Measurements from ENCODE around the gene ZNF768. TPM values are rescaled to one million over a fixed set of nuclear protein-coding genes. Genes with fewer than 3 reads are reported as not detected.
A peak's percentile ranks its signal among the peaks of the same experiment; 100 is the strongest.

ZNF768 gene
- total and polyA plus RNA-seq, 2 experiments from 2014 or later = 8.3 to 43.0 TPM

- Histone ChIP-seq H3K27me3 (ENCODE audit: insufficient read depth) (no peaks in the 10 kb centered on the region), H2AFZ (no peak overlapping the region), H3K36me3 (ENCODE audit: insufficient read depth) (no peaks in the 10 kb centered on the region), H3K9me2 (ENCODE audit: insufficient read depth) (no peaks in the 10 kb centered on the region), H4K20me1 (replicated peaks; ENCODE audit: insufficient read depth) (no peaks in the 10 kb centered on the region), H3K4me1 (ENCODE audit: insufficient read depth) (peaks cover 13% of the 10 kb centered on the region), H3K79me2 (replicated peaks; ENCODE audit: insufficient read depth) (peaks cover 13% of the 10 kb centered on the region; the same call in 1 of the 2 replicates), H3F3A (replicated peaks; ENCODE audit: low read depth) (peaks cover 15% of the 10 kb centered on the region), H3K27ac (ENCODE audit: low read depth) (peak overlapping the region; percentile 94), H3K4me2 (peak overlapping the region; percentile 80), H3K4me3 (peak overlapping the region; percentile 89)
- H3K27ac Mint-ChIP-seq = peak overlapping the region; percentile 93
- H3K4me3 Mint-ChIP-seq = peak overlapping the region; percentile 68
- TF ChIP-seq ZNF462 (CRISPR knock-in tag; IDR thresholded peaks at IDR 0.05) (no peak), REST (IDR thresholded peaks at IDR 0.05; ENCODE audit: unreplicated experiment) (no peak), ZNF331 (CRISPR knock-in tag; IDR thresholded peaks at IDR 0.05; ENCODE audit: low read depth) (no peak), CREB1 (CRISPR knock-in tag; IDR thresholded peaks at IDR 0.05; ENCODE audit: low read depth) (no peak)
- TF ChIP-seq, protein P1, sequence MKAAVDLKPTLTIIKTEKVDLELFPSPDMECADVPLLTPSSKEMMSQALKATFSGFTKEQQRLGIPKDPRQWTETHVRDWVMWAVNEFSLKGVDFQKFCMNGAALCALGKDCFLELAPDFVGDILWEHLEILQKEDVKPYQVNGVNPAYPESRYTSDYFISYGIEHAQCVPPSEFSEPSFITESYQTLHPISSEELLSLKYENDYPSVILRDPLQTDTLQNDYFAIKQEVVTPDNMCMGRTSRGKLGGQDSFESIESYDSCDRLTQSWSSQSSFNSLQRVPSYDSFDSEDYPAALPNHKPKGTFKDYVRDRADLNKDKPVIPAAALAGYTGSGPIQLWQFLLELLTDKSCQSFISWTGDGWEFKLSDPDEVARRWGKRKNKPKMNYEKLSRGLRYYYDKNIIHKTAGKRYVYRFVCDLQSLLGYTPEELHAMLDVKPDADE (IDR thresholded peaks at IDR 0.05) = no peak
- DNase-seq (ENCODE audit: low spot score) (peak; percentile 65), ATAC-seq (peak; percentile 5)
- H3K27me3 Mint-ChIP-seq (ENCODE audit: insufficient read depth, low read depth, poor library complexity) = peaks cover 15% of the 10 kb centered on the region
- peaks cover 15% of the 10 kb centered on the region for H3K36me3 Mint-ChIP-seq (ENCODE audit: low read depth)
- peaks cover 16% of the 10 kb centered on the region for H3K4me1 Mint-ChIP-seq
- H3K9me3 Mint-ChIP-seq = no peaks in the 10 kb centered on the region
These were observed 1.3 kb upstream of the ZNF768 start for GRCh38 chr16:30527635-30528178.

Measured in GM23338 (cell line).